Measurements from ENCODE around the gene ANKRD35.
"Not testable (repeated sequence)": the region's sequence is repeated elsewhere in the genome, so short reads cannot be mapped to it uniquely, and the experiment has no call there.

The ANKRD35 gene

DNA sequence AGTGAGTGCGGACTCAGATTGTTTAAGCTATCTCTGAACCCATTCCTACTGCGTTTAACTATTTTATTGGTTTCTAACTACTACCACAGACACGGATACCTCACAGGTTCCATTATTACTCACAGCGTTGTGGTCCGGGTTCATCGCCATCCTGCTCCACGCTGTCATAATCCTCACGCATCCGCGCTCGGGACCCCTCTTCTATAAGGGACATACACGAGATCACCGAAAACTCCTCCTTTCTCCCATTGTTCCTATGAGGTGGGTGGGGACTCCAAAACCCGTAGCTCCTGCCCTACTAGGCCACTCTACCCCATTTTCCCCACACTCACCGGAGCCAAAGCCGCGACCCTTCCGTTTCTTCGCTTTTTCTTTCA, 41.0 kb upstream of the ANKRD35 start:
- Mint-ChIP-seq H3K27me3 (ENCODE audit: low read depth, poor library complexity) (no peaks in the 10 kb centered on the region), H3K27ac (no peak overlapping the region), H3K9me3 (no peaks in the 10 kb centered on the region), H3K4me1 (peaks cover 10% of the 10 kb centered on the region), H3K4me3 (no peak overlapping the region), H3K36me3 (ENCODE audit: low read depth) (peaks cover 21% of the 10 kb centered on the region)
- TF ChIP-seq, protein P1, sequence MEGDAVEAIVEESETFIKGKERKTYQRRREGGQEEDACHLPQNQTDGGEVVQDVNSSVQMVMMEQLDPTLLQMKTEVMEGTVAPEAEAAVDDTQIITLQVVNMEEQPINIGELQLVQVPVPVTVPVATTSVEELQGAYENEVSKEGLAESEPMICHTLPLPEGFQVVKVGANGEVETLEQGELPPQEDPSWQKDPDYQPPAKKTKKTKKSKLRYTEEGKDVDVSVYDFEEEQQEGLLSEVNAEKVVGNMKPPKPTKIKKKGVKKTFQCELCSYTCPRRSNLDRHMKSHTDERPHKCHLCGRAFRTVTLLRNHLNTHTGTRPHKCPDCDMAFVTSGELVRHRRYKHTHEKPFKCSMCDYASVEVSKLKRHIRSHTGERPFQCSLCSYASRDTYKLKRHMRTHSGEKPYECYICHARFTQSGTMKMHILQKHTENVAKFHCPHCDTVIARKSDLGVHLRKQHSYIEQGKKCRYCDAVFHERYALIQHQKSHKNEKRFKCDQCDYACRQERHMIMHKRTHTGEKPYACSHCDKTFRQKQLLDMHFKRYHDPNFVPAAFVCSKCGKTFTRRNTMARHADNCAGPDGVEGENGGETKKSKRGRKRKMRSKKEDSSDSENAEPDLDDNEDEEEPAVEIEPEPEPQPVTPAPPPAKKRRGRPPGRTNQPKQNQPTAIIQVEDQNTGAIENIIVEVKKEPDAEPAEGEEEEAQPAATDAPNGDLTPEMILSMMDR (IDR thresholded peaks at IDR 0.05) = no peak
- DNase-seq = no peak

DNA sequence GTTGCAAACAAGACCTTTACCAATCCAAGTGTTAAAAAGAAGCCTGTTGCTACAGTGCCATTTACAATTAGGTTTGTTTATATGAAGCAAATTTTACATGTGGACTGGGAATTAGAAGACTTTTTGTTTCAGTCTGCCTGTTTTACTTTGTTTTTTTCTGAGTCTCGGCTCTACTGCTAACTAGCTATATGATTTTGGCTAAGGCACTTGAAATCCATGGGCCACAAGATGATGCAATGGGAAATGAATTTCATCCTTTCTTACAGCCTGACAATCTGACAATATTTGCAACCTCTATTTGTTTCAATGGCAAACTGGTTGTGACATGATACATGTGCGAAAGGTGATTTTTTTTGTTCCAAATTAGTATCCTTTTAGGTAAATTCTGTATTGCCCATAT, 36.6 kb upstream of the ANKRD35 start:
- TF ChIP-seq, protein P1 (IDR thresholded peaks at IDR 0.05) = no peak
- no peak overlapping the region for H3K27ac Mint-ChIP-seq
- H3K36me3 Mint-ChIP-seq (ENCODE audit: low read depth) = peaks cover 19% of the 10 kb centered on the region
- H3K9me3 Mint-ChIP-seq = no peaks in the 10 kb centered on the region
- H3K4me1 Mint-ChIP-seq = peaks cover 25% of the 10 kb centered on the region
- H3K27me3 Mint-ChIP-seq (ENCODE audit: low read depth, poor library complexity) = no peaks in the 10 kb centered on the region
- DNase-seq = no peak
- H3K4me3 Mint-ChIP-seq = no peak overlapping the region

DNA sequence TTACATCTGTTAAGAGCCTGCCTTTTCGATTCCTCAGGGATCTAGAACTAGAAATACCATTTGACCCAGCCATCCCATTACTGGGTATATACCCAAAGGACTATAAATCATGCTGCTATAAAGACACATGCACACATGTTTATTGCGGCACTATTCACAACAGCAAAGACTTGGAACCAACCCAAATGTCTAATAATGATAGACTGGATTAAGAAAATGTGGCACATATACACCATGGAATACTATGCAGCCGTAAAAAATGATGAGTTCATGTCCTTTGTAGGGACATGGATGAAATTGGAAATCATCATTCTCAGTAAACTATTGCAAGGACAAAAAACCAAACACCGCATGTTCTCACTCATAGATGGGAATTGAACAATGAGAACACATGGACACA, 34.6 kb upstream of the ANKRD35 start:
- not testable (repeated sequence) for H3K27ac Mint-ChIP-seq; H3K27me3 Mint-ChIP-seq (ENCODE audit: low read depth, poor library complexity); DNase-seq; H3K9me3 Mint-ChIP-seq
- Mint-ChIP-seq H3K36me3 (ENCODE audit: low read depth) (peaks cover 36% of the 10 kb centered on the region), H3K4me1 (peaks cover 32% of the 10 kb centered on the region), H3K4me3 (peak overlapping the region; percentile 94)

DNA sequence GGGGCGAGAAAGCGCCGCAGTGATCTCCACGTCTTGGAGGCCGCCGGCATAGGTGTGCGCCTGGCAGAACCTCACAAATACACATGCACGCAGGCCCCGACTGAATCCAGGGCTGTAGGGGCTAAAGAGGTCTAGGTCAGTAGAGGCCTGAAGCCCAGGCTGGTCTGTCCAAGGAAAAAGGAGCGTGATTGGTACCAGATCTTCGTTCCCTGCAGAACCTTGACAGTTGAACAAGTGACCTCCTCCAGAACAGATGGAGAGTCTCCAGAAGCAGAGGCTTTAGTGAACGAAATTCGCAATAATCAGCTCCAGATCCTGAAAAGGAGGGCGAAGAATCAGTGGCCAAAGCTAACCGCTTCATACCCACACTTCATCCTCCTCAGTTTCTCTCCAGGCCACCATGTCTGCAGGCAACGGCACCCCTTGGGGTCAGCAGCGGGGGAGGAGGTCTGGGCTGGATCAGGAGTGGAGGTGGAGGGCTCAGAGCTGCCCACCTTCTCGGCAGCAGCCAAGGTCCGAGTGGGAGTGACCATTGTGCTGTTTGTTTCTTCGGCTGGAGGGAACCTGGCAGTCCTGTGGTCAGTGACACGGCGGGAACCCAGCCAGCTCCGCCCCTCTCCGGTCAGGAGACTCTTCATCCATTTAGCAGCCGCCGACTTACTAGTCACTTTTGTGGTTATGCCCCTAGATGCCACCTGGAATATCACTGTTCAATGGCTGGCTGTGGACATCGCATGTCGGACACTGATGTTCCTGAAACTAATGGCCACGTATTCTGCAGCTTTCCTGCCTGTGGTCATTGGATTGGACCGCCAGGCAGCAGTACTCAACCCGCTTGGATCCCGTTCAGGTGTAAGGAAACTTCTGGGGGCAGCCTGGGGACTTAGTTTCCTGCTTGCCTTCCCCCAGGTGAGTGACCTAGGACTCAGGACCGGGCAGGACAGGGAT, 33.6 kb upstream of the ANKRD35 start:
- H3K27ac Mint-ChIP-seq = peak overlapping the region; percentile 95
- peak overlapping the region; percentile 94 for H3K4me3 Mint-ChIP-seq
- no peaks in the 10 kb centered on the region for H3K9me3 Mint-ChIP-seq
- TF ChIP-seq, protein P1 (IDR thresholded peaks at IDR 0.05) = no peak
- peak; percentile 51 for DNase-seq
- peaks cover 45% of the 10 kb centered on the region for H3K36me3 Mint-ChIP-seq (ENCODE audit: low read depth)
- H3K4me1 Mint-ChIP-seq = peaks cover 32% of the 10 kb centered on the region
- H3K27me3 Mint-ChIP-seq (ENCODE audit: low read depth, poor library complexity) = no peaks in the 10 kb centered on the region

DNA sequence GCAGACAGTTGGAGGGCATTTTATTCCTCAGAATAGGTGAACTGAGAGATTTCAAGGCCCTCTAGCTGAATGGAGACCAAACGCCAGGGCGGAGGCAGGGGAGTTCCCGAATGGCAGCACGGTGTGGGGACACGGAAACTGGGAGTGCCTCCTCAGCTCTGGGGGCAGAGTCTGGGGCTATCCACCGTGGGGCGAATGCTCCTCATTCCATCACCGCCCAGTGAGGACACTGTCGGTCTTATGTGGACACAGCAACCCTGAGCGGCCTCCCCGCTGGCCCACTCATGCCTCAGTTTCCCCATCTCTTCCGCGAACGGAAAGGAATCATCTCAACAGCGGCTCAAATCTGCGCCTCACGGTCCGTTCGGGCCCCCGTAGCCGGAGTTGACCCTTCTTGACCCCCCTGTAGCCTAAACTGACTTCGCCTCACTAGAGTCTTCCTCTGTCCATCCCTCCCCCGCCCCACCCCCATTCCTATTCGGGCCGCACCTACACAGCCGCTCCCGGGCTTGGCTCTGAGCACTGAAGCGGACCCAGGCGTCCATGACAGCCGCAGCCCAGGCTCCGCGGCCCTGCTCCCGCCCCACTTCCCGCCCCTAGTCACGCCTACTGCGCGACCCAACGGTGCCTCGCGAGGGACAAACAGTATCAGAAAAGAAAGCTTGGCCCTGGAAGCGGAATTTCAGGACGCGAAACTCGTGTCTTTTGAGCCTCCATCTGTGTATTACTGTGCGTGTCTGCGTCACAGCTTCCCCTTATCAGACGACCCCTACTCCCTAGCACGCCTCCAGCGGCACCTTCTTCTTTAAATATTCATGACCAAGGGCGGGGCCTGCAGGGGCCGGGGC, 32.7 kb upstream of the ANKRD35 start, which contains the start of gene PEX11B:
Gene PEX11B, minus strand, starts transcription at position 574 of the 848 bp plus-strand sequence. Its CDS starts 29 bp downstream, at position 545.
- peak within 1 kb of the TSS; percentile 94 for H3K4me3 Mint-ChIP-seq
- peak within 1 kb of the TSS; percentile 95 for H3K27ac Mint-ChIP-seq
- TF ChIP-seq, protein P1 (IDR thresholded peaks at IDR 0.05) = no peak
- peaks cover 32% of the 10 kb centered on the region for H3K4me1 Mint-ChIP-seq
- H3K36me3 Mint-ChIP-seq (ENCODE audit: low read depth) = peaks cover 53% of the 10 kb centered on the region
- H3K27me3 Mint-ChIP-seq (ENCODE audit: low read depth, poor library complexity) = no peaks in the 10 kb centered on the region
- peak; percentile 89 for DNase-seq
- no peaks in the 10 kb centered on the region for H3K9me3 Mint-ChIP-seq

DNA sequence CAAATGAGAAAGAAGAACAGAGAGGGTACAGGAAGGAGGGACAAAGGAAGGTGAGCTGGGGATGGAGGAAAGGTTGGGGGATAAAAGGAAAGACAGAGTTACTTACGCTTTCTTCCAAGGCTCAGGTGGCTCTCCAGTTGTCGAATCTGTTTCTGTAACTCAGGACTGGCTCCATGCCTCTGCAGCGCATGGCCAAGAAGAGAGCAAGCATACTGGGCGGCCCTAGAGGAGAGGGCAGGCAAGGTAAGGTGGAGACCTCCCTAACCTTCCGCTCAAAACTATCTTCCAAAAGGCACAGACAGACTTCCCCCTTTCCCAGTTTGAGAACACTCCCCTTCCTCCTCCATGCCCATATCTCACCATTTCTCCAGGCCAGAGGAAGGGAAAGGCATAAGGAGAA, 31.9 kb upstream of the ANKRD35 start:
- no peaks in the 10 kb centered on the region for H3K27me3 Mint-ChIP-seq (ENCODE audit: low read depth, poor library complexity)
- H3K4me3 Mint-ChIP-seq = peak overlapping the region; percentile 94
- H3K27ac Mint-ChIP-seq = peak overlapping the region; percentile 14
- TF ChIP-seq, protein P1 (IDR thresholded peaks at IDR 0.05) = no peak
- peaks cover 32% of the 10 kb centered on the region for H3K4me1 Mint-ChIP-seq
- peaks cover 49% of the 10 kb centered on the region for H3K36me3 Mint-ChIP-seq (ENCODE audit: low read depth)
- no peak for DNase-seq
- H3K9me3 Mint-ChIP-seq = no peaks in the 10 kb centered on the region
